ENCODE data around the gene PTPRE.
"Not testable (repeated sequence)": the region's sequence is repeated elsewhere in the genome, so short reads cannot be mapped to it uniquely, and the experiment has no call there.

GRCh38 chr10:127990132-127990788 is 83.4 kb downstream of the PTPRE start:
- TF ChIP-seq, protein P1, sequence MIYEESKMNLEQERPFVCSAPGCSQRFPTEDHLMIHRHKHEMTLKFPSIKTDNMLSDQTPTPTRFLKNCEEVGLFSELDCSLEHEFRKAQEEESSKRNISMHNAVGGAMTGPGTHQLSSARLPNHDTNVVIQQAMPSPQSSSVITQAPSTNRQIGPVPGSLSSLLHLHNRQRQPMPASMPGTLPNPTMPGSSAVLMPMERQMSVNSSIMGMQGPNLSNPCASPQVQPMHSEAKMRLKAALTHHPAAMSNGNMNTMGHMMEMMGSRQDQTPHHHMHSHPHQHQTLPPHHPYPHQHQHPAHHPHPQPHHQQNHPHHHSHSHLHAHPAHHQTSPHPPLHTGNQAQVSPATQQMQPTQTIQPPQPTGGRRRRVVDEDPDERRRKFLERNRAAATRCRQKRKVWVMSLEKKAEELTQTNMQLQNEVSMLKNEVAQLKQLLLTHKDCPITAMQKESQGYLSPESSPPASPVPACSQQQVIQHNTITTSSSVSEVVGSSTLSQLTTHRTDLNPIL (CRISPR knock-in tag; IDR thresholded peaks at IDR 0.05; ENCODE audit: low read depth), result not testable (repeated sequence)
- TF ChIP-seq PATZ1 (CRISPR knock-in tag; IDR thresholded peaks at IDR 0.05; ENCODE audit: borderline replicate concordance); ESRRG (CRISPR knock-in tag; IDR thresholded peaks at IDR 0.05); ZFP3 (CRISPR knock-in tag; IDR thresholded peaks at IDR 0.05); RARB (CRISPR knock-in tag; IDR thresholded peaks at IDR 0.05); ARNTL (CRISPR knock-in tag; IDR thresholded peaks at IDR 0.05; ENCODE audit: borderline replicate concordance, low read depth): not testable (repeated sequence)

All from SK-N-SH treated with all-trans-retinoic acid at 6 μM for 48 hours (cell line).